ENCODE results near the gene TSTD2.

Gene TSTD2

DNA sequence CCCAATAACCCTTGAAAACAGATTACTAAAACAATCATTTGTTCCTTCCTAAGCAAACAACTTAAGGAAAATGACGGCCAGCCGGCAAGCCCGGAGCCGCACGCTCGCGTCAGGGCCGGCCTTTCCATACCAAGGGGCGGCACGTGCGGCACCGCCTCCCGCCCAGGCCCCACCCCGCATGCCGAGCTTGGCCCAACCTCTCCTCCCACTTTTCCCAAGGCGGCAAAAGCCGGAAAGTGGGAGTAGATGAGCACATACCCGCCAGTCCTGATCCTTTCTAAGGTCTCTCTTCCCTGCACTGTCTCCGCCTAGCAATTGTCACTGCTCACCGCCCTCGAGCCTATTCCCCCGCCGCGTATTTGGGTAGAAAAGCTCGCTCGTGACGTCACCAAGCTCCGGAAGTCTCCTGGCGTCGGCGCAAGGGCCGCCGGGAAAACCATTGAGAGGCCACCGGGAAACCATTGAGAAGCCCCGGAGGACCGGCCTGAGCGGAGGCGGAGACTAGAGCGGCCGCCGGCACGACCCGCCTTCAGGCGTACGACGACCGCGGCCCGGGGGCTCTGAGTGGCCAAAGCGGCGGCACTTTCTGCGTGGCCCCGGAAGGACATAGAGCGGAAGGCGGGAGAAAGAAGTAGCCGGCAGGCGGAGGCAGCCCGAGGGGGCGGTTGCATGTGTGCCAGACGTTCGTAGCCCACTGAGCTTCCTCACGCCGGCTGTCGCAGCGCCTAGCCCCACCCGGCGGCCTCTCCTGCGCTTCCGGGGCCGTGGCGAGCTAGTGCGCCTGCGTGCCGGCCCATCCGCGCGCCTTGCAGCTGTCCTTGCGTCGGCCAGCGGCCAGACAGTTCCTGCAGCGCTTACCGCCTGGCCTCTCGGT, at the start of gene TSTD2, which contains the start of gene NCBP1:
TSS of gene TSTD2 (minus strand) at position 384 of the 874 bp plus-strand sequence. CDS start 5,806 bp downstream, outside the sequence.
TSS of gene NCBP1 (plus strand) at position 837 of the 874 bp plus-strand sequence. CDS start 61 bp downstream, outside the sequence.
- DNase-seq (ENCODE audit: low spot score): peak; percentile 98

DNA sequence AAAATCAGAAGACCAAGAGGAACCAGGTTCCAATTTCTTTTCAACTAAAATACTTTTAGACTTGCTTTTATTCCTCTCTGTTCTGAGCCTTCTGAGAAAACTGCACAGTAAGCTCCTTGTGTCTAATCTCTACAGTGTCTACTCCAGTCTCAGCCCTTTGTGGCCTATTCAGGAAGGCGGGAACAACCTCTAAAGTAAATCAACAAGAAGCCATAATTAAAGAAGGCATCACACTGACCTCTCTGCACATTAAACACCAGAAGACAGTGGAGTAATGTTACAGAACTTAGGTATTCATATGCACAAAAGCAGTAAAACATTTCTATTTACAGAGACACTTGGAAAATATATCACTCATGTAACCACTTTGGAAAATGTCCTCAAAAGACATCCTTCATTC, 49.1 kb upstream of the TSTD2 start:
- DNase-seq (ENCODE audit: low spot score): no peak

DNA sequence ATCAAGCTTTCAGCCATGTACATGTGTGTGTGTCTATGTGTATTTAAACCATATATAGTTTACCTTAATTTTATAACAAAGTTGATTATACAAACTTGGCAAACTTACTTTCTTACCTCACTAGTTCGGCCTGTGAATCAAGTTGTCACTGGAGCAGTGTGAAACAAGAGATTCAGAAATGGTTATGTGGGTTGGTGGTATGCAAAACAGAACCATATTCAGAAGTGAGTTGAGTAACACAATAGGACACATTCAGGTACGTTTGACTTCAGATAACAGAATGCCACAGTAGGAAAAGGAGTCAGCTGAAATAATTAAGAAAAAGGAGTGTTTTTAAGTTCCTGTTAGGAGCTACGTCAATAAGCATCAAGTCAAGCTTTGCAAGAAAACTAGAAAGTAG, 42.5 kb upstream of the TSTD2 start:
- DNase-seq (ENCODE audit: low spot score): no peak

DNA sequence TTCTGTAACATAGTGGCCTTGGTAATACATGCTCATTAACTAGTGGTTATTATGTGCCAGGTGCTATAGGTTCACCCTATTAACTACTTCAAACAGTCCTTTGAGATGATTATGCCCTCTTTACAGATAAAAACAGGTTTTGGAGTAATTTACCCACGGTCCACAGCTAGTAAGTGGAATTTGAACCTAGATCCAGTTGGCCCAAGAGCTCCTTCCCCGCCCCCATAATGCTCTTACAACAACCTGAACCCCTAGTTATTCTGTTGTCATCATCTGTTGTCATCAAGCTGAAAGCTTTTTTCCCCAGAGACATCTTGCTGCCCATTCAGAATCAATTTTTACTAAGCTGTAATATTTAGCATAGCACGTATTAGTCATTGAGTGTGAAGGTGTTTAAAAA, 40.8 kb upstream of the TSTD2 start:
- no peak for DNase-seq (ENCODE audit: low spot score)

DNA sequence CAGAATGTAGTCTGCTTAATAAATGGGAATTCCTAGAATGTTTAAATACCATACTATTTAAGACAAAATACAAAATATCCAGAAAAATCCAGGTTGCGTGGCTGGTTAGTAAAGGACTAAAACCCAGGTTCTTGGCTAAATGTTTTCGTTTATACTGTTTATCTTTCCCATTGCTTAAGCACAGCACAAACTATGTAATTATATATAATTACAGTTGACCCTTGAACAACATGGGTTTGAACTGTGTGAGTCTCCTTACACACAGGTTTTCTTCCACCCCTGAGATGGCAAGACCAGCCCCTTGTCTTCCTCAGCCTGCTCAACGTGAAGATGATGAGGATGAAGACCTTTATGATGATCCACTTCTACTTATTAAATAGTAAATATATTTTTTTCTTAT, 39.2 kb upstream of the TSTD2 start:
- no peak for DNase-seq (ENCODE audit: low spot score)

DNA sequence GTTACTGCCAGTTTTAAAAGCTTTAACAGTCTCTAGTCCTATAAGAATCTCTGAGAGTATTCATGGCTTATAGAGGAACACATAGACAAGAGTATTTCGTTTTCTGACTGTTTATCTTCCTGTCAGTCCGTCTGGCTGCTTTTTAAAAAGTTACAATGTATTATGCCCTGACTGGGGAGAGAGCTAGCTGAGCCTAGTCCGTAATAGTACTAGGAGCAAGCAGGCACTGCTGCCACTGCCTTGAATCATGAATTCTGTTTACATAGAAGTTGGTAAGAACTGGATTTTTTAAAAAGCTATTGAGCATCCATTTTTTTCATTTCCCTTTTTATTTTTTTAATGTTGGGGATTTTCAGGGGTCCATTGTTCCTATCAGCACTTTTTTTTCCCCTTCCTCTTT, 37.4 kb upstream of the TSTD2 start:
- DNase-seq (ENCODE audit: low spot score): no peak

DNA sequence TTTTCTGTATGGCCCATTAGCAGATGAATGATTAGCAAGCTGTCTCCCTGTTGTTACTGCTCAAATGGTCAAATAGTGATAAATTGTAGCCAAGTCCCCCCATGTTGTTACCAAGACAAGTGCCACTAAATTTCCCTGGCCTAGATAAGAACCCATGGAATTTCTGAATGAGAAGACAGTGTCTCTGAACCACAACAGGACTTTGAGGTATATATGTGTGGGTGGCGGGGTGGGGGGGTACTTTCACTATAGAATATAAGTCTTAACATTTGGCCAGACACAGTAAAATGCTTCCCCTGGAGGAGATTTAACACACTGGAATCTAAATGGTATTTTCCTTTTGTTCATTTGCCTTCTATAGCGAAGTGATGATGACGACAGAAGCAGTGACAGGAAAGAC, 35.3 kb upstream of the TSTD2 start:
- no peak for DNase-seq (ENCODE audit: low spot score)

DNA sequence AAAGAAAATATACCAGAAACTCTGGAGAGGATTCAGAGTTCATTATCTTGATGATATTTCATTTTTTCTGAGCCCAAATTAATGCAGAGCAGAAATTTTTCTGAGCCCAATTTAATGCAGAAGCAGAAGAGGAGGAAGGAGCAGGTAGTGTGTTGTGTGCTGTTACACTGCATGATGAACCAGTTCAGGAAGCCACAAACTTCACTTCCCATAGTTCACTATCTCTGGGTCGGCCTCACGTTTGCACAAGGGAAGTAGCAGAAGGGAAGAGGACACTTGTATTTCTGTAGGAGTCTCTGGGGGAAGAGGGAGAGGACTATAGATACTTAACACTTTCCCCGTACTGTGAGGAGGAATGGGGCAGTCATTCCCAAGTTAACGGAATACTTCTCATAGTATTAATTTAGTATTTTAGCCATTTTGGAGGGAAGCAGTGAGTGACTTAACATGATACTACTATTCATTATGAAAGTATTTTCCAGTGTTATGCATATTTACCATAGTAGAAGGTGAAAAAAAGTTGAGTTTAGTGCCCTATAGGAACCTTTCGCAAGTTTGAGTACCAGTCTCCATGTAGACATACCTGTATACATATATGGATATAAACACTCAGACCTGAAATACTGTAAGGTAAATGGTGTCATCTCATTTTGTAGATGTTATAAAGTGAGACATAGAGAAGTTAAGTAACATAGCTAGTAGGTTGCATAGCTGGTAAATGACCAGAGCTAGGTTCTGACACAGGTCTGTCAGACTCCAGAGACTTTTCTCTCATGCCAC, 33.9 kb upstream of the TSTD2 start:
- DNase-seq (ENCODE audit: low spot score): no peak

DNA sequence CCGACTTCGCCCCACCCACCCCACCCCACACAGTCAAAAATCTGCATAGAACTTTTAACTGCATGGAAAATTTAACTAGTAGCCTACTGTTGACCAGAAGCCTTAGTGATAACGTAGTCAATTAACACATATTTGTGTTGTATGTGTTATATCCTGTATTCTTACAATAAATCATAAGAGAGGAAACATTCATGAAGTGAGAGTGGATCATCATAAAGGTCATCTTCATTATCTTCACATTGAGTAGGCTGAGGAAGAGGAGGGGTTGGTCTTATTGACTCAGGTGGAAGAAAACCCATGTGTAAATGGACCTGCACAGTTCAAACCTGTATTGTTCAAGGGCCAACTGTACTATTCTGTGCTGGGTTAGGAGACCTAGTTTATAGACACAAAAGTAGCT, 32.6 kb upstream of the TSTD2 start:
- DNase-seq (ENCODE audit: low spot score): no peak

DNA sequence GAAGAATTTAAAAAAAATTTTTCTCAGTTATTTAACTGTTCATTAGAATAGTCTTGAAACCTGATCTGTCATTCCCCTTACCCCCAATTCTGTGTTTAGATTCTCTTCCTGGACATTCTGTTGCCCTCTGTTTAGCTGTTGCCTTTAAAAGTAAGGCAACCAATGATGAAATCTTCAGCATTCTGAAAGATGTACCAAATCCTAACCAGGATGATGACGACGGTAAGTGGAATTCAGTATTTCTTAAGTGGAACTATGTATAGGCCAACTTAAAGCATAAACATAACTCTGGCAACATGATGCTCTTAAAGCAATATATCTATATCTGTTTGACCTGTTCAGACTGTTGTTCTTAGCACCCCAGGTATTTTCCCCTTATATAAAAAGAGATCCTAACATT, 27.7 kb upstream of the TSTD2 start:
- no peak for DNase-seq (ENCODE audit: low spot score)

DNA sequence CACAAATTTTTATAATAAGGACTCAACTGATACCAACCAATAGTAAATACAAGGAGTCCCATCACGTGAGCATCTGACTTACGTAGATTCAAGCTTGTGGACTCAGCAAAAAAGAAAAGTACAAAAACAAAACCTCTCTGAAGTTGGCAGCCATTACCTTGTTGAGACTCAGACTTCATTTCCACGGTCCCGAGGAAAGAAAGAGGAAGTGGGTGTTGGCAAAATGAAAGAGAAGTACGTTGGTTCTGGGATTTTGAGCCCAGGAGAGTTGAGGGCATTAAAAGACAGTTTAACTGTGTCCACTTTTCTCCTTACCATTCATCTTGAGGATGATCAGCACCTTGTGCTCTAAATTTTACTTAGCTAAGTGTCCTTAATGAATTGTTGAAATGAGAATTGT, 27.2 kb upstream of the TSTD2 start:
- DNase-seq (ENCODE audit: low spot score): no peak

DNA sequence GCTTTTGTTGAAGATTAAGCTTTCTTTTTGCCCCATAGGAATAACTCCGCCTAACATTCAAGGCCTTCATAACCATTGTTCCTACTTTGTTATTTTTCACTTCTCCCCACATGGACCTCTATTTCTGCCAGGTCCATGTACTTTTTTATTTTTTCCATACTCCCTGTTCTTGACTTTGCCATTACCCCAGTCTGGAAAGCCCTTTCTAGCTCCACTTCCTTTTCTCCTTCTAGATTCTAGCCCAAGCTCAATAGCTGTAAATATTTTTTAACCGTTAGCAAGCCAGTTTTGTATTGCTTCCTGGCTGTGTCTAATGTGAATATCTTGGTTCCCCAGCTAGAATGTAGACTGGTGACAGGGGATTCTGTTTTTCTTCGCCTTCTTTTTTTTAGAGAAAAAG, 26.6 kb upstream of the TSTD2 start:
- no peak for DNase-seq (ENCODE audit: low spot score)

DNA sequence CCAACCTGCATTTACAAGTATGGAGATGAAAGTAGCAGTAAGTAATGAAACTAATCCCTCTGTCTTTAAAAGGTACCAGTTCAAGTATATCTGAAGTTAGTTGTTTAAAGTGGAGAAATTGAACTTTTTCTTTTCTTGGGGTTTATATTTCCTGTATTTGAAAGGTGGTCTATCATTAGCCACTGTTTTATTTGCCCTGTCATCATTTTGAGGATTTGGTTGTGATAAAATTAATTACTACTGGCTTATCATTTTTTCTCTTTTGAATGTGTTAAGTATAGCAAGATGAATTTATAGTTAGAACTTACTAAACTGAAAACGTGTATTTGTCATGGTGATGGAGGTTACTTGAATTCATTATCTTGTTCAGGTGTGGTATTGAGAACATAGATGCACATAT, 25.5 kb upstream of the TSTD2 start:
- no peak for DNase-seq (ENCODE audit: low spot score)

DNA sequence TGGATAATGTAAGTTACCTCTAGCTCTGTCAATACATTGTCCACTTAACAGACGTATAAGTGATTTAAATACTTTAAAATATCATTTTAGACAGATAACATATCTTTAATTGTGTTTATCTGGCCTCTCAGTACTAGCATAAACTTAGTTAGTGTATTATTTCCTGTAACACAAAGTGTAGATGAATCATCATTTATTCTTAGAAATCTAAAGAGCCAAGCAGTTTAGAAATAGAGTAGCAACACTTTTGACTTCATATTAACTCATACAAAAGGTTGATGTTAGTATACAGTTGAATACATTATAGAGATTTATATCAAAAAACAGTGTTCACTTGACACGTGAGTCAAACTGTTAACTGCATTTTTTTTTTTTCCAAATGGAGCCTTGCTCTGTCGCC, 18.5 kb upstream of the TSTD2 start:
- no peak for DNase-seq (ENCODE audit: low spot score)

DNA sequence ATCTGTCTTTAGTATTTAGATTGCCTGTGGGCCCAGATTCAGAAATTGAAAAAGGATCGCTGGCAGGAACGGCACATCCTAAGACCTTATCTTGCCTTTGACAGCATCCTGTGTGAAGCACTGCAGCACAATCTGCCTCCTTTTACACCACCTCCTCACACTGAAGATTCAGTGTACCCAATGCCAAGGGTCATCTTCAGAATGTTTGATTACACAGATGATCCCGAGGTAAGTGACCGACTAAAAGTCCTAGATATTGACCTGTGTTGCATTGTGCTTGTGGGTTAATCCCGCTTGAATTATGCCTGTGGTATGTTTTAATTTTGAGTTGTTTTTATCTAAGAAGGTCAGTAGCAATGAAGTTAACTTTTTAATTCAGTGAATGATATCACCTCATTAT, 14.8 kb upstream of the TSTD2 start:
- no peak for DNase-seq (ENCODE audit: low spot score)

DNA sequence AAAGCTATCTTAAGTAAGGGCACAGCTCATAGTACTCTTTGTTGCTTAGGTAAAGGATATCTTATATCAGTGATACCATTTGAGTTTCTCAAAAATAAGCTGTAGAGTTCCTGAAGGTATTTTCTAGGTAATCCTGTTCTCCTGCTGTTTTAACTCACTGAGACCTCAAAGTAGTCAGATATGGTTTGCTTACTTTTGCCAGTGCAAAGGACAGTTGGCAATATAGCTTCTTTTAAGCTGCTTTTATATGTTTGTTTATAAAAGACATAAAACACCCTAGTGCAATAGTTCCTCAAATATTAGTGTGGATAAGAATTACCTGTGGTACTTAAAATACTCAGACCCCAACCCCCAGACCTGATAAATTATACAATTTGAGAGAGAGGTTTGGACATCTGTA, 12.6 kb upstream of the TSTD2 start:
- no peak for DNase-seq (ENCODE audit: low spot score)

DNA sequence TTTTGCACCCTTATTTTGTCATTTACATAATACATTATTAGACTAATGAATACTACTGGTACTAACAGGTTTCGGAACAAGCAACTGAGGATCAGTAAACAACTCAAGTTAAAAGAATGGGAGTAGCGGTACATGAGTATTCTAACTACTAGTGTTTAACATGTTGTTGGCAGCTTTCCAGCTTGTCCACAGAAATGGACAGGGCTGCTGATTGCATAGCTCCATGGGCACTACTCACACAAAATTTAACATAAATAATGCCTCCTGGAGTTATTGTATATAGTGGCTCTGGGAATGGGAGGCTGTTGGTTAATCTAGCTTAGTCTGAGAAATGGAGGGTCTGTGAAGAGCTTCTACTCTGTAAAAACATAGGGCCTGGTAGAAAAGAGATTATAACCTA, 7.2 kb upstream of the TSTD2 start:
- DNase-seq (ENCODE audit: low spot score): no peak

DNA sequence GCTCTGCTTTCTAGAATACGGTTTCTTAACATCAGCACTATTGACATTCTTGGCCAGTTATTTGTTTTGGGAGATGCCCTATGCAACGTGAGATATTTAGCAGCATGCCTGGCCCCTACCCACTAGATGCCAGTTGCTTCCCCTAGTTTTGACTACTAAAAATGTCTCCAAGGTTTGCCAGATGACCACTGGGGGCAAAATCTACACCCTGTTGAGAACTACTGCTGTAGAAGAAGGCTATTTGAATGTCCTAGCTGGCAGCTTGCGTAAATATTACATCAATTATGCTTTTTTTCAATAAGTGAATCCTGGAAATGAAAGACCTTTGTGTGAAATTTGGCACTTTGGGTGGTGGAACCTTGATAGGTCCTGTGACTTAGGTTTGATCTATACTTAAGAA, 5.5 kb upstream of the TSTD2 start:
- DNase-seq (ENCODE audit: low spot score): no peak

DNA sequence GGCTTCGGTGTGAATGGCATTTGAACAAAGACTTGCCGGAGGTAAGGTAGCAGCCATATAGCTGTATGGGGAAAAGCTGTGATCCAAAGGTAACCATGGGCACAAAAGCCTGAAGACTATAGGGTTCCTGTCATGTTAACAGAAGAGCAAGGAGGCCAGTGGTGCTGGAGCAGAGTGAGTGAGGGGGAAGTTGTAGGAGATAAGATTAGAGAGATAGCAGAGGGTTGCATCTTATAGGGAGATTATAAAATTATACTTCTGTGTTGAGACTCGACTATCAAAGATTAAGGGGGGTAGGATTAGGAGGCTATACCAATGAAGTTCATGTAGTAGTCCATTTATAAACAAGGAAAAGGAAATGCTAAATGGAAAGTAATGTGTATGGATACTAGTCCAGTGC, 3.7 kb upstream of the TSTD2 start:
- DNase-seq (ENCODE audit: low spot score): no peak

DNA sequence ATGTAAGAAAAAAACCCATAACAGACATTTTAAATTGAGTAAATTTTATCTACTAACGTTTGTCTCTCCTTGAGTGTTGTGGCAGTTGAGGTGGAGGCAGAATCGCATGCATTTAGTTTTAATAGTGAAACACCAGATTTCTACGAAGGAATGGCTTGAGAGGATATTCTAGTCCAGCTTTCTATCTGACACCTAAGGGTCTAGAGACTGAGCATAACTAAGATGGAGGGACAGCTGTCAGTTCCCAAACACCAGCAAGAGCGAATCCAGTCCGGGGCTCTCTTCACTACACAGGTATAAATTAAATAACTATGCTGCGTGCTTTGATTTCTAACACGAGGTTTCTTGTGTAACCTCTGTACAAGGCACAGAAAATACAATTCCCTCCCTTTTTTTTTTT, 1.9 kb upstream of the TSTD2 start:
- DNase-seq (ENCODE audit: low spot score): no peak

DNA sequence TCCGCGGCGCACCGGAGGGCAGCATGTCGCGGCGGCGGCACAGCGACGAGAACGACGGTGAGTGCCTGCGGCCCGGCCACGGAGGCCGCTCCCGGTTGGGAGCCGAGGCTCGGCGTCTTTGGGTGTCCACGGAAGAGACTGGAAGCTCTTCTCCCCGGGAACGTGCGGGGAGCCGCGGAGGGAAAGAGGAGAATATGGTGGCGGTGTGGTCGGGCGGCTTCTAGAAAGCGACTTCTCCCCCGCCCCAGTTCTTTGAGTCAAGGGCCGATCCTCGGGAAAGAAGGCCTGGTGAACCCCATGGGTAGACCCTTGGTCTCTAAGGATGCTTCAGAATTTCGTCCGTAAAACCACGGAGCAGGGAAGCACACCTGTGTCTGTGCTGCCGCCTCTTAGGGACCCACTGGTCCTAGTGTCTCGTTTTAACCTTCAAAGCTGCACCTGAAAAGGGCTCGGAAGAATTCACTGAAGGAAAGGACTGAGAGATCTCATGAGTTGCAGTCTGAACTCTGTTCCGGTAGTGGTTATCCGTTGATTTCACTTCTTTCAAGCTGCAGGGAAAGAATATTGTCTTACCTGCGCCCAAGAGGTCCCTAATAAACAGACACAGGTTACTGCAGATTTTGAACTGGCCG, 807 bp upstream of the TSTD2 start:
- DNase-seq (ENCODE audit: low spot score): no peak

DNA sequence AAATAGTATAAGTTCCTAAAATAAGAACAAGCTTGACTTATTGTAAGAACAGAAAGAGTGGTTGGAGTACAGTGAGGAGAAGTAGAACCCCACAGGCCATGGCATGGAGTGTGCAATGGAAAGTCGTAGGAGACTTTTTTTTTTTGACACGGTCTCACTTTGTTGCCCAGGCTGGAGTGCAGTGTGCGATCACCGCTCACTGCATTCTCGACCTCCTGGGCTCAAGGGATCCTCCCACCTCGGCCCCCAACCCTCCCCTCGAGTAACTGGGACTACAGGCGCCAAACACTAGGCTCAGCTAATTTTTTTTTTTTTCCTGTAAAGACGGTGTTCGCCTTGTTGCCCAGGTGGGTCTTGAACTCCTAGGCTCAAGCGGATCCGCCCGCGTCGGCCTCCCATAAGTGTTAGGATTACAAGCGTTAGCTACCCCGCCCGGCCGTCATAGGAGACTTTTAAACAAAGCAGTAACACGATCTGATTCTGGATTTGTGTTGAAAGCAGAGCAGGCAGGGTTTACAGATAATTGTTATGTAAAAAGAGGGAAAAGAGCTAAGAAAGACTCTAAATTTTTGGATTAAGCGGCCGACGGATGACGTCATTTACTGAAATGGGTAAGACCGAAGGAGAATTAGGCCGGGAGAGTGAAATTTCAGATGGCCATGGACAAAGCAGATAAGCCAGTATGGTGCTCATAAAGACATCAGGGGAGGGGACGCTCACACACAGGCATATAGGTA, 752 bp downstream of the TSTD2 start:
- DNase-seq (ENCODE audit: low spot score): no peak

Data from AG20443 (cell line).